Lung (tissue), 12 donors: ENCODE measurements around the gene DDX49. TPM values are rescaled to one million over a fixed set of nuclear protein-coding genes. Genes with fewer than 3 reads are reported as not detected.
A peak's percentile ranks its signal among the peaks of the same experiment; 100 is the strongest.

ENCODE experiments used
- ATAC-seq: fragments of 200-7000 bp; cut with Tn5 transposase; one replicate; pipeline ENCODE4 v1.9.1; 2020; ENCODE audit warnings: moderate number of reproducible peaks; ENCODE audit not compliant: insufficient read depth, low FRiP score
- DNase-seq, 3 donors: peaks; one replicate each; pipeline ENCODE4 v3.0.0-alpha.2; 2013 to 2017
- H3K27ac ChIP-seq, 2 donors: one replicate each; pipeline ENCODE4 v1.5.1; 2013; ENCODE audit warnings: mild to moderate bottlenecking in 2 of 2, moderate library complexity in 2 of 2, control low read depth in 1 of 2, inconsistent platforms in 1 of 2, low read depth in 1 of 2, low read length in 1 of 2
- H3K27me3 ChIP-seq, 3 donors: one replicate each; pipeline ENCODE4 v1.5.1; 2013; ENCODE audit warnings: low read length in 2 of 3; ENCODE audit not compliant: control insufficient read depth in 3 of 3, insufficient read depth in 3 of 3
- H3K36me3 ChIP-seq, 4 donors: one replicate each; pipeline ENCODE4 v1.5.1; 2013; ENCODE audit warnings: low read length in 4 of 4, mild to moderate bottlenecking in 1 of 4, moderate library complexity in 1 of 4; ENCODE audit not compliant: control insufficient read depth in 4 of 4, insufficient read depth in 4 of 4
- H3K4me1 ChIP-seq, 5 donors: one replicate each; pipeline ENCODE4 v1.5.1; 2013; ENCODE audit warnings: low read length in 5 of 5, mild to moderate bottlenecking in 2 of 5, moderate library complexity in 1 of 5; ENCODE audit not compliant: control insufficient read depth in 5 of 5, insufficient read depth in 5 of 5
- H3K4me3 ChIP-seq: one replicate; pipeline ENCODE4 v1.5.1; 2013; ENCODE audit warnings: mild to moderate bottlenecking, control low read depth, moderate library complexity
- H3K9ac ChIP-seq, 2 donors: one replicate each; pipeline ENCODE4 v1.5.1; 2013; ENCODE audit warnings: low read length in 2 of 2, control low read depth in 1 of 2; ENCODE audit not compliant: insufficient read depth in 1 of 2
- H3K9me3 ChIP-seq, 4 donors: one replicate each; pipeline ENCODE4 v1.5.1; 2013; ENCODE audit warnings: low read length in 3 of 4, mild to moderate bottlenecking in 1 of 4, moderate library complexity in 1 of 4; ENCODE audit not compliant: control insufficient read depth in 4 of 4, insufficient read depth in 3 of 4
- WGBS, 2 donors: extraction: QIAGEN DNeasy Blood & Tissue Kit; methylation state at CpG; one replicate each; pipeline ENCODE4 v1.1.7; 2013; 5-methylcytosine and 5-hydroxymethylcytosine counted together
- polyA plus RNA-seq, 2 donors: library from polyadenylated mRNA; stranded (reverse); fragments of 200-250 nt; gene quantifications; one replicate each; pipeline ENCODE4 v1.2.1, GENCODE V29; 2013
- total RNA-seq, 2 donors: library from RNA; depleted of rRNA in 1 of 2; stranded (reverse); fragments of >200 nt in 1 of 2; gene quantifications; one replicate each; pipeline ENCODE4 v1.2.1, GENCODE V29; 2014 to 2021
- TF ChIP-seq, protein P1 (sequence below): IDR thresholded peaks from 2 replicates; pipeline ENCODE4 v1.5.1; 2012; ENCODE audit warnings: mild to moderate bottlenecking; ENCODE audit errors: control extremely low read depth, extremely low read depth
- donor health status: control.
- donor health status: control.
- donor health status: Bipolar disorder and iron deficiency.
- donor health status: healthy.
- donor health status: DM: yes; HTN: yes; CAD: no.

Gene DDX49
- total and polyA plus RNA-seq, 4 donors, result 32.2 to 69.1 (median 56.2) TPM

DNA sequence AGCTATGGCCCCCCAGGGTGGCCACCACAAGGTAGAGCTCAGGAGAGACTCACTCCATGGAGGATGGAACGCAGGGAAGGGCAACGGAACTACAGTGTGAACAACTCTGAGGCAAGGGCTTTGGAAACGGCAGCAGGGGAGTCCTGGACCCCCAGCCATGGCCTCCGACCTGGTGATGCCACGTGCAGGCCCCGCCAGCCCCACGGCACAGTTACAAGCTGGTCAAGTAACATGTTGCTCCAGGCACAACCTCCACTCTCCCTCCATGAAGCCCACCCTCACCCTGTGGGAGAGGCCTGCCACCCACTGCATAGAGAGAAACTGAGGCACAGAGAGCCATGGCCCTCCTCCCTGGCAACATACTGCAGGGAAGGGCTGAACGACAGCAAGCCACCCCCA lies 14.5 kb upstream of the DDX49 start:
- no peak overlapping the region for H3K27ac ChIP-seq
- DNase-seq (peak in 1 of 3 donors; percentile 9), ATAC-seq (no peak)
- H3K36me3 ChIP-seq, result peaks cover 3 to 71% (median 27%) of the 10 kb centered on the region in 4 donors
- no peak overlapping the region for H3K9ac ChIP-seq
- H3K9me3 ChIP-seq, result peaks cover 0 to 2% (median 0%) of the 10 kb centered on the region in 4 donors
- WGBS, 2 donors, result 93 to 94% methylated on average over 8 of the region's 8 CpGs
- no peaks in the 10 kb centered on the region for H3K27me3 ChIP-seq
- H3K4me3 ChIP-seq, result no peak overlapping the region
- TF ChIP-seq, protein P1, sequence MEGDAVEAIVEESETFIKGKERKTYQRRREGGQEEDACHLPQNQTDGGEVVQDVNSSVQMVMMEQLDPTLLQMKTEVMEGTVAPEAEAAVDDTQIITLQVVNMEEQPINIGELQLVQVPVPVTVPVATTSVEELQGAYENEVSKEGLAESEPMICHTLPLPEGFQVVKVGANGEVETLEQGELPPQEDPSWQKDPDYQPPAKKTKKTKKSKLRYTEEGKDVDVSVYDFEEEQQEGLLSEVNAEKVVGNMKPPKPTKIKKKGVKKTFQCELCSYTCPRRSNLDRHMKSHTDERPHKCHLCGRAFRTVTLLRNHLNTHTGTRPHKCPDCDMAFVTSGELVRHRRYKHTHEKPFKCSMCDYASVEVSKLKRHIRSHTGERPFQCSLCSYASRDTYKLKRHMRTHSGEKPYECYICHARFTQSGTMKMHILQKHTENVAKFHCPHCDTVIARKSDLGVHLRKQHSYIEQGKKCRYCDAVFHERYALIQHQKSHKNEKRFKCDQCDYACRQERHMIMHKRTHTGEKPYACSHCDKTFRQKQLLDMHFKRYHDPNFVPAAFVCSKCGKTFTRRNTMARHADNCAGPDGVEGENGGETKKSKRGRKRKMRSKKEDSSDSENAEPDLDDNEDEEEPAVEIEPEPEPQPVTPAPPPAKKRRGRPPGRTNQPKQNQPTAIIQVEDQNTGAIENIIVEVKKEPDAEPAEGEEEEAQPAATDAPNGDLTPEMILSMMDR, result no peak
- no peaks in the 10 kb centered on the region for H3K4me1 ChIP-seq

- Histone ChIP-seq H3K4me3 (no peak overlapping the region), H3K27ac (no peak overlapping the region), H3K4me1 (no peaks in the 10 kb centered on the region), H3K36me3 (peaks cover 3 to 69% (median 26%) of the 10 kb centered on the region in 4 donors), H3K27me3 (no peaks in the 10 kb centered on the region), H3K9ac (no peak overlapping the region), H3K9me3 (no peaks in the 10 kb centered on the region)
- TF ChIP-seq, protein P1, result no peak
- ATAC-seq (no peak), DNase-seq (peak in 1 of 3 donors; percentile 11)
- 94 to 95% methylated on average over 19 to 26 of the region's 26 CpGs for WGBS, 2 donors
Measured at GRCh38 chr19:18905513-18906236, 13.8 kb upstream of the DDX49 start.

GRCh38 chr19:18906605-18907519 lies 12.7 kb upstream of the DDX49 start:
- H3K4me3 ChIP-seq, result no peak overlapping the region
- H3K4me1 ChIP-seq, result no peaks in the 10 kb centered on the region
- H3K9me3 ChIP-seq, result no peaks in the 10 kb centered on the region
- no peak overlapping the region for H3K27ac ChIP-seq
- WGBS, 2 donors, result 95% methylated on average over 36 of the region's 36 CpGs
- no peak overlapping the region for H3K9ac ChIP-seq
- H3K36me3 ChIP-seq, result peaks cover 0 to 70% (median 20%) of the 10 kb centered on the region in 4 donors
- H3K27me3 ChIP-seq, result no peaks in the 10 kb centered on the region
- DNase-seq, result peak in 1 of 3 donors; percentile 10
- no peak for ATAC-seq
- TF ChIP-seq, protein P1, result no peak
